Endothelial cell of umbilical vein (primary cell): Measurements from ENCODE around the gene PLD4. TPM values are rescaled to one million over a fixed set of nuclear protein-coding genes. Genes with fewer than 3 reads are reported as not detected.

ENCODE experiments used
- BruUV-seq: library from RNA; stranded (reverse); fragments of 400-500 nt; replicated peaks from 2 replicates; lab custom pipeline; 2021; lab: Mats Ljungman, UMichigan
- CTCF ChIA-PET: fragments of 300-600, 350-600 bp; sonication (Branson Sonifier 250); formaldehyde crosslinking; loops from one replicate; lab custom pipeline; 2021; ENCODE audit warnings: antibody characterized with exemption, inconsistent platforms; lab: Charles Lee
- POLR2A ChIA-PET: fragments of 300-600, 350-600 bp; sonication (Branson Sonifier 250); formaldehyde crosslinking; loops from one replicate; lab custom pipeline; 2021; ENCODE audit warnings: antibody characterized with exemption, inconsistent platforms; lab: Charles Lee
- DNase-seq: peaks from one replicate; pipeline ENCODE4 v3.0.0-alpha.2; 2011; ENCODE audit warnings: low read depth, low spot score
- FAIRE-seq: peaks from 2 replicates; lab custom pipeline; 2011; peaks lifted over from hg19 to GRCh38; lab: Jason Lieb, UNC
- H2AFZ ChIP-seq: 2 replicates; pipeline ENCODE4 v1.6.0; 2012; ENCODE audit warnings: low read depth, low read length, control low read depth, inconsistent platforms
- H3K27ac ChIP-seq: 2 replicates; pipeline ENCODE4 v1.5.1; 2011; ENCODE audit warnings: low read depth, mild to moderate bottlenecking, control low read depth, low read length, moderate library complexity; ENCODE audit not compliant: insufficient read depth
- H3K27me3 ChIP-seq, 2 experiments: 2 replicates each; pipeline versions ENCODE4 v1.6.0 to v1.6.1; 2011; ENCODE audit warnings: low read length in 2 of 2, mixed read lengths in 1 of 2; ENCODE audit not compliant: control insufficient read depth in 2 of 2, insufficient read depth in 2 of 2
- H3K36me3 ChIP-seq, 2 experiments: 2 replicates in 1 of 2; 3 replicates in 1 of 2; pipeline ENCODE4 v1.5.1; 2011; ENCODE audit warnings: low read length in 2 of 2, mild to moderate bottlenecking in 1 of 2, moderate library complexity in 1 of 2; ENCODE audit not compliant: control insufficient read depth in 2 of 2, insufficient read depth in 2 of 2; ENCODE audit errors: extremely low read depth in 1 of 2
- H3K4me1 ChIP-seq: 3 replicates; pipeline ENCODE4 v1.5.1; 2011; ENCODE audit warnings: mild to moderate bottlenecking, low read length; ENCODE audit not compliant: control insufficient read depth, insufficient read depth; ENCODE audit errors: extremely low read depth
- H3K4me2 ChIP-seq: 2 replicates; pipeline ENCODE4 v1.6.1; 2011; ENCODE audit warnings: low read length, control low read depth, mixed read lengths; ENCODE audit not compliant: insufficient read depth
- H3K4me3 ChIP-seq, 3 experiments: fragments of 200-600 bp in 1 of 3; sonication (generic), shearing (Covaris generic) in 1 of 3; replicated peaks in 1 of 3; 2 replicates each; pipeline ENCODE4 v1.5.1; 2011 to 2016; ENCODE audit warnings: control low read depth in 3 of 3, low read length in 3 of 3, mild to moderate bottlenecking in 2 of 3, inconsistent platforms in 1 of 3, low read depth in 1 of 3, moderate library complexity in 1 of 3; ENCODE audit not compliant: insufficient read depth in 1 of 3
- H3K79me2 ChIP-seq: 2 replicates; pipeline ENCODE4 v1.6.0; 2012; ENCODE audit warnings: low read length, inconsistent platforms; ENCODE audit not compliant: control insufficient read depth, insufficient read depth
- H3K9ac ChIP-seq: replicated peaks from 2 replicates; pipeline ENCODE3; 2011; ENCODE audit warnings: low read length, control low read depth; ENCODE audit not compliant: insufficient read depth; ENCODE audit errors: extremely low read depth
- H3K9me1 ChIP-seq: replicated peaks from 3 replicates; pipeline ENCODE4 v1.6.0; 2011; ENCODE audit warnings: mild to moderate bottlenecking, low read length; ENCODE audit not compliant: control insufficient read depth, insufficient read depth; ENCODE audit errors: extremely low read depth
- H3K9me3 ChIP-seq: replicated peaks from 2 replicates; pipeline ENCODE4 v1.5.1; 2012; ENCODE audit warnings: low read length, inconsistent platforms; ENCODE audit not compliant: control insufficient read depth, insufficient read depth
- H4K20me1 ChIP-seq: replicated peaks from 2 replicates; pipeline ENCODE3; 2011; ENCODE audit warnings: mild to moderate bottlenecking, low read length; ENCODE audit not compliant: control insufficient read depth, insufficient read depth; ENCODE audit errors: extremely low read depth
- CTCF ChIP-seq, 2 donors: IDR thresholded peaks; 1 replicate in 1 of 2; 2 replicates in 1 of 2; pipeline ENCODE4 v1.5.1; 2011; ENCODE audit warnings: low read length in 2 of 2, mild to moderate bottlenecking in 2 of 2, moderate library complexity in 2 of 2, control low read depth in 1 of 2, inconsistent platforms in 1 of 2, low read depth in 1 of 2; ENCODE audit not compliant: insufficient read depth in 1 of 2; ENCODE audit errors: extremely low read depth in 1 of 2
- EZH2 ChIP-seq: IDR thresholded peaks from 2 replicates; pipeline ENCODE4 v1.6.1; 2012; ENCODE audit warnings: borderline replicate concordance, low read depth, mild to moderate bottlenecking, moderate library complexity, low read length, inconsistent platforms; ENCODE audit not compliant: severe bottlenecking
- FOS ChIP-seq: IDR thresholded peaks from 2 replicates; pipeline ENCODE4 v1.6.1; 2011; ENCODE audit warnings: mild to moderate bottlenecking, low read length, moderate library complexity, borderline replicate concordance; ENCODE audit not compliant: insufficient read depth
- GATA2 ChIP-seq: IDR thresholded peaks from 2 replicates; pipeline ENCODE4 v1.7.0; 2011; ENCODE audit warnings: low read depth, mild to moderate bottlenecking, moderate library complexity, mixed read lengths, low read length; ENCODE audit not compliant: insufficient read length, insufficient read depth
- JUN ChIP-seq: IDR thresholded peaks from 2 replicates; pipeline ENCODE4 v1.6.1; 2011; ENCODE audit warnings: borderline replicate concordance, low read depth; ENCODE audit not compliant: insufficient read length, insufficient read depth
- MAX ChIP-seq: IDR thresholded peaks from 2 replicates; pipeline ENCODE4 v1.6.1; 2011; ENCODE audit not compliant: insufficient read depth, insufficient read length
- MYC ChIP-seq: IDR thresholded peaks from one replicate; pipeline ENCODE4 v1.6.1; 2011; ENCODE audit warnings: mild to moderate bottlenecking, low read depth, low read length
- POLR2A ChIP-seq: IDR thresholded peaks from 2 replicates; pipeline ENCODE4 v1.6.1; 2012; ENCODE audit warnings: low read depth, mild to moderate bottlenecking, control low read depth, low read length
- POLR2AphosphoS5 ChIP-seq: IDR thresholded peaks from 2 replicates; pipeline ENCODE4 v1.6.1; 2012; ENCODE audit warnings: low read depth, mild to moderate bottlenecking, control low read depth, low read length, moderate library complexity; ENCODE audit not compliant: insufficient read depth
- dilution Hi-C: fragments of 300-500 bp; cut with MboI; formaldehyde crosslinking; loops from one replicate; pipeline ENCODE4 v1.15.0; 2019; ENCODE audit warnings: low sequenced_read_pairs; ENCODE audit not compliant: extremely low pct_ligation_motif_present
- intact Hi-C: fragments of 100-400 bp; cut with micrococcal nuclease; formaldehyde crosslinking; loops from one replicate; pipeline ENCODE4 v1.10.0; 2022
- polyA plus RNA-seq, 4 experiments: library from polyadenylated mRNA; depleted of rRNA in 3 of 4; stranded (reverse) in 3 of 4; unstranded in 1 of 4; fragments of >200 nt; gene quantifications; 2 replicates each; pipeline versions ENCODE4 v1.2.1 to v1.2.3, GENCODE V29; 2011 to 2012; ENCODE audit warnings: missing spikeins in 1 of 4
- total RNA-seq: library from RNA; stranded (reverse); gene quantifications from 2 replicates; pipeline ENCODE4 v1.2.3, GENCODE V29; 2021

Gene PLD4
- total and polyA plus RNA-seq, 2 donors (not counting 3 experiments of a cell fraction or from before 2014, with no cell fraction given), result 0.01 to 0.11 TPM

GRCh38 chr14:104937694-104938365 is 13.2 kb downstream of the PLD4 start:
- TF ChIP-seq JUN, result no peak
- TF ChIP-seq EZH2, result no peak
- TF ChIP-seq POLR2A, result no peak
- Histone ChIP-seq H3K9ac (no peak overlapping the region), H3K27ac (no peak overlapping the region), H3K27me3 (peaks cover 3 to 5% of the 10 kb centered on the region in 2 experiments), H3K9me1 (no peaks in the 10 kb centered on the region), H3K4me2 (no peak overlapping the region), H2AFZ (no peak overlapping the region), H3K36me3 (peaks cover 0 to 2% of the 10 kb centered on the region in 2 experiments), H4K20me1 (no peaks in the 10 kb centered on the region), H3K9me3 (no peaks in the 10 kb centered on the region), H3K4me3 (no peak overlapping the region), H3K4me1 (no peaks in the 10 kb centered on the region), H3K79me2 (no peaks in the 10 kb centered on the region)
- intact Hi-C loops (no loop called here), dilution Hi-C loops (loop anchor here (10.0 kb wide), 1 partner anchor 137 kb away; no protein-coding TSS in a partner anchor)
- DNase-seq (no peak), FAIRE-seq (no peak)
- CTCF ChIA-PET, result interaction anchor here (1.1 to 1.2 kb wide), 3 partner anchors 30 to 148 kb away, joined by 3 to 6 read pairs (median 4); no protein-coding TSS in a partner anchor
- POLR2A ChIA-PET, result no interaction called here
- no TSS peak for BruUV-seq

GRCh38 chr14:104938436-104938835 is 13.8 kb downstream of the PLD4 start:
- BruUV-seq, result no TSS peak
- ChIA-PET CTCF (no interaction called here), POLR2A (no interaction called here)
- no peaks in the 10 kb centered on the region for H4K20me1 ChIP-seq
- TF ChIP-seq MYC, result no peak
- TF ChIP-seq EZH2, result no peak
- TF ChIP-seq CTCF (IDR thresholded peaks at IDR 0.05; ENCODE audit: extremely low read depth in 1 of 2, insufficient read depth in 1 of 2, low read depth in 1 of 2, low read length in 2 of 2), result no peak
- TF ChIP-seq MAX, result no peak
- no peak for TF ChIP-seq FOS
- TF ChIP-seq GATA2, result no peak
- no peak for TF ChIP-seq JUN
- no peak for TF ChIP-seq POLR2A
- TF ChIP-seq POLR2AphosphoS5, result no peak
- dilution Hi-C loops (loop anchor here (10.0 kb wide), 1 partner anchor 136 kb away; no protein-coding TSS in a partner anchor), intact Hi-C loops (no loop called here)
- no peak overlapping the region for H3K4me3 ChIP-seq
- peaks cover 3 to 5% of the 10 kb centered on the region in 2 experiments for H3K27me3 ChIP-seq
- peaks cover 0 to 3% of the 10 kb centered on the region in 2 experiments for H3K36me3 ChIP-seq
- H3K79me2 ChIP-seq, result no peaks in the 10 kb centered on the region
- FAIRE-seq (no peak), DNase-seq (no peak)
- no peaks in the 10 kb centered on the region for H3K9me3 ChIP-seq
- no peaks in the 10 kb centered on the region for H3K9me1 ChIP-seq
- no peak overlapping the region for H3K4me2 ChIP-seq
- no peak overlapping the region for H3K27ac ChIP-seq
- H2AFZ ChIP-seq, result no peak overlapping the region
- H3K4me1 ChIP-seq, result no peaks in the 10 kb centered on the region
- H3K9ac ChIP-seq, result no peak overlapping the region
